WTC11 (cell line): ENCODE measurements around the gene TMEM174.

ENCODE experiments used
- MYBL2 ChIP-seq: sonication (generic); formaldehyde crosslinking; IDR thresholded peaks from 2 replicates; pipeline ENCODE4 v1.8.1; 2023; ENCODE audit warnings: mild to moderate bottlenecking, moderate library complexity, missing genetic modification reagents
- SOX15 ChIP-seq: fragments of 250-450 bp; sonication (Bioruptor Pico); IDR thresholded peaks from 2 replicates; pipeline ENCODE4 v1.9.0; 2021; ENCODE audit warnings: mild to moderate bottlenecking
- SP1 ChIP-seq: sonication (generic); formaldehyde crosslinking; conservative IDR thresholded peaks from 2 replicates; pipeline ENCODE4 v1.8.1; 2022; ENCODE audit warnings: missing genetic modification reagents
- ZNF121 ChIP-seq: sonication (generic); formaldehyde crosslinking; IDR thresholded peaks from 2 replicates; pipeline ENCODE4 v1.8.0; 2023; ENCODE audit warnings: missing genetic modification reagents
- ZNF232 ChIP-seq: sonication (generic); formaldehyde crosslinking; IDR thresholded peaks from 2 replicates; pipeline ENCODE4 v1.8.0; 2022; ENCODE audit warnings: mild to moderate bottlenecking, missing genetic modification reagents
- ZNF263 ChIP-seq: sonication (generic); formaldehyde crosslinking; IDR thresholded peaks from 2 replicates; pipeline ENCODE4 v1.8.1; 2022; ENCODE audit warnings: low read depth, mild to moderate bottlenecking, moderate library complexity, missing genetic modification reagents
- TF ChIP-seq, protein P1 (sequence below): fragments of 200-600 bp; IDR thresholded peaks from 2 replicates; pipeline ENCODE4 v1.8.0; 2022; ENCODE audit warnings: antibody characterized with exemption
- TF ChIP-seq, protein P2 (sequence below): sonication (generic); formaldehyde crosslinking; IDR thresholded peaks from 2 replicates; pipeline ENCODE4 v1.8.1; 2023; ENCODE audit warnings: mild to moderate bottlenecking, missing genetic modification reagents, borderline replicate concordance
- TF ChIP-seq, protein P3 (sequence below): sonication (generic); formaldehyde crosslinking; IDR thresholded peaks from 2 replicates; pipeline ENCODE4 v1.8.1; 2022; ENCODE audit warnings: missing genetic modification reagents, borderline replicate concordance
- TF ChIP-seq, protein P4 (sequence below): sonication (generic); formaldehyde crosslinking; IDR thresholded peaks from 2 replicates; pipeline ENCODE4 v1.8.1; 2022; ENCODE audit warnings: low read depth, mild to moderate bottlenecking, moderate library complexity, missing genetic modification reagents, borderline replicate concordance

DNA sequence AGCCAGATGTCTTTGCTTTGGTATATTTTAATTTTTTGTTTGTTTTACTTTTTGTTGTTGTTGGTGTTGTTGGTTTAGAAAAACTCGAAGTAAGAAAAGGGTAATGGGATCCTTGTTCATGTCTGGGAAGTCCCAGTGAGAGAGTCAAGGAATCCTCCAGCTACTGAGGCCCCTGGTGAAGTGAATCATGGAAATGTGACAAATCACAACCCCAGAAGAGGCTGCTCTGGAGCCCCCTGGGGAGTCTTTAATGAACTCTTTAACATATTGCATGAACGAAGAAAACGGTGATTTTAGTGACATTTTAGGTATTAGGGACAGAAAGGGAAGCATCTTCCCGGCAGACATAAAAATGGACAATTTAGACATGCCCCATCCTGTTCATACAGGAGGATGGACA lies 41.3 kb downstream of the TMEM174 start:
- TF ChIP-seq SOX15 (CRISPR knock-in tag) (no peak), ZNF121 (no peak), ZNF232 (CRISPR knock-in tag) (no peak), SP1 (CRISPR knock-in tag) (no peak), ZNF263 (CRISPR knock-in tag) (no peak), MYBL2 (CRISPR knock-in tag) (no peak)
- TF ChIP-seq, protein P1, sequence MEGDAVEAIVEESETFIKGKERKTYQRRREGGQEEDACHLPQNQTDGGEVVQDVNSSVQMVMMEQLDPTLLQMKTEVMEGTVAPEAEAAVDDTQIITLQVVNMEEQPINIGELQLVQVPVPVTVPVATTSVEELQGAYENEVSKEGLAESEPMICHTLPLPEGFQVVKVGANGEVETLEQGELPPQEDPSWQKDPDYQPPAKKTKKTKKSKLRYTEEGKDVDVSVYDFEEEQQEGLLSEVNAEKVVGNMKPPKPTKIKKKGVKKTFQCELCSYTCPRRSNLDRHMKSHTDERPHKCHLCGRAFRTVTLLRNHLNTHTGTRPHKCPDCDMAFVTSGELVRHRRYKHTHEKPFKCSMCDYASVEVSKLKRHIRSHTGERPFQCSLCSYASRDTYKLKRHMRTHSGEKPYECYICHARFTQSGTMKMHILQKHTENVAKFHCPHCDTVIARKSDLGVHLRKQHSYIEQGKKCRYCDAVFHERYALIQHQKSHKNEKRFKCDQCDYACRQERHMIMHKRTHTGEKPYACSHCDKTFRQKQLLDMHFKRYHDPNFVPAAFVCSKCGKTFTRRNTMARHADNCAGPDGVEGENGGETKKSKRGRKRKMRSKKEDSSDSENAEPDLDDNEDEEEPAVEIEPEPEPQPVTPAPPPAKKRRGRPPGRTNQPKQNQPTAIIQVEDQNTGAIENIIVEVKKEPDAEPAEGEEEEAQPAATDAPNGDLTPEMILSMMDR = no peak
- TF ChIP-seq, protein P2, sequence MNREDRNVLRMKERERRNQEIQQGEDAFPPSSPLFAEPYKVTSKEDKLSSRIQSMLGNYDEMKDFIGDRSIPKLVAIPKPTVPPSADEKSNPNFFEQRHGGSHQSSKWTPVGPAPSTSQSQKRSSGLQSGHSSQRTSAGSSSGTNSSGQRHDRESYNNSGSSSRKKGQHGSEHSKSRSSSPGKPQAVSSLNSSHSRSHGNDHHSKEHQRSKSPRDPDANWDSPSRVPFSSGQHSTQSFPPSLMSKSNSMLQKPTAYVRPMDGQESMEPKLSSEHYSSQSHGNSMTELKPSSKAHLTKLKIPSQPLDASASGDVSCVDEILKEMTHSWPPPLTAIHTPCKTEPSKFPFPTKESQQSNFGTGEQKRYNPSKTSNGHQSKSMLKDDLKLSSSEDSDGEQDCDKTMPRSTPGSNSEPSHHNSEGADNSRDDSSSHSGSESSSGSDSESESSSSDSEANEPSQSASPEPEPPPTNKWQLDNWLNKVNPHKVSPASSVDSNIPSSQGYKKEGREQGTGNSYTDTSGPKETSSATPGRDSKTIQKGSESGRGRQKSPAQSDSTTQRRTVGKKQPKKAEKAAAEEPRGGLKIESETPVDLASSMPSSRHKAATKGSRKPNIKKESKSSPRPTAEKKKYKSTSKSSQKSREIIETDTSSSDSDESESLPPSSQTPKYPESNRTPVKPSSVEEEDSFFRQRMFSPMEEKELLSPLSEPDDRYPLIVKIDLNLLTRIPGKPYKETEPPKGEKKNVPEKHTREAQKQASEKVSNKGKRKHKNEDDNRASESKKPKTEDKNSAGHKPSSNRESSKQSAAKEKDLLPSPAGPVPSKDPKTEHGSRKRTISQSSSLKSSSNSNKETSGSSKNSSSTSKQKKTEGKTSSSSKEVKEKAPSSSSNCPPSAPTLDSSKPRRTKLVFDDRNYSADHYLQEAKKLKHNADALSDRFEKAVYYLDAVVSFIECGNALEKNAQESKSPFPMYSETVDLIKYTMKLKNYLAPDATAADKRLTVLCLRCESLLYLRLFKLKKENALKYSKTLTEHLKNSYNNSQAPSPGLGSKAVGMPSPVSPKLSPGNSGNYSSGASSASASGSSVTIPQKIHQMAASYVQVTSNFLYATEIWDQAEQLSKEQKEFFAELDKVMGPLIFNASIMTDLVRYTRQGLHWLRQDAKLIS (CRISPR knock-in tag) = no peak
- TF ChIP-seq, protein P3, sequence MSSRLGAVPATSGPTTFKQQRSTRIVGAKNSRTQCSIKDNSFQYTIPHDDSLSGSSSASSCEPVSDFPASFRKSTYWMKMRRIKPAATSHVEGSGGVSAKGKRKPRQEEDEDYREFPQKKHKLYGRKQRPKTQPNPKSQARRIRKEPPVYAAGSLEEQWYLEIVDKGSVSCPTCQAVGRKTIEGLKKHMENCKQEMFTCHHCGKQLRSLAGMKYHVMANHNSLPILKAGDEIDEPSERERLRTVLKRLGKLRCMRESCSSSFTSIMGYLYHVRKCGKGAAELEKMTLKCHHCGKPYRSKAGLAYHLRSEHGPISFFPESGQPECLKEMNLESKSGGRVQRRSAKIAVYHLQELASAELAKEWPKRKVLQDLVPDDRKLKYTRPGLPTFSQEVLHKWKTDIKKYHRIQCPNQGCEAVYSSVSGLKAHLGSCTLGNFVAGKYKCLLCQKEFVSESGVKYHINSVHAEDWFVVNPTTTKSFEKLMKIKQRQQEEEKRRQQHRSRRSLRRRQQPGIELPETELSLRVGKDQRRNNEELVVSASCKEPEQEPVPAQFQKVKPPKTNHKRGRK (CRISPR knock-in tag) = no peak
- TF ChIP-seq, protein P4, sequence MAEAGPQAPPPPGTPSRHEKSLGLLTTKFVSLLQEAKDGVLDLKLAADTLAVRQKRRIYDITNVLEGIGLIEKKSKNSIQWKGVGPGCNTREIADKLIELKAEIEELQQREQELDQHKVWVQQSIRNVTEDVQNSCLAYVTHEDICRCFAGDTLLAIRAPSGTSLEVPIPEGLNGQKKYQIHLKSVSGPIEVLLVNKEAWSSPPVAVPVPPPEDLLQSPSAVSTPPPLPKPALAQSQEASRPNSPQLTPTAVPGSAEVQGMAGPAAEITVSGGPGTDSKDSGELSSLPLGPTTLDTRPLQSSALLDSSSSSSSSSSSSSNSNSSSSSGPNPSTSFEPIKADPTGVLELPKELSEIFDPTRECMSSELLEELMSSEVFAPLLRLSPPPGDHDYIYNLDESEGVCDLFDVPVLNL = no peak
